Measurements from ENCODE around the gene TBXA2R. TPM values are rescaled to one million over a fixed set of nuclear protein-coding genes. Genes with fewer than 3 reads are reported as not detected.
"Not testable (repeated sequence)": the region's sequence is repeated elsewhere in the genome, so short reads cannot be mapped to it uniquely, and the experiment has no call there.

TBXA2R gene
- total RNA-seq: 1.2 TPM

DNA sequence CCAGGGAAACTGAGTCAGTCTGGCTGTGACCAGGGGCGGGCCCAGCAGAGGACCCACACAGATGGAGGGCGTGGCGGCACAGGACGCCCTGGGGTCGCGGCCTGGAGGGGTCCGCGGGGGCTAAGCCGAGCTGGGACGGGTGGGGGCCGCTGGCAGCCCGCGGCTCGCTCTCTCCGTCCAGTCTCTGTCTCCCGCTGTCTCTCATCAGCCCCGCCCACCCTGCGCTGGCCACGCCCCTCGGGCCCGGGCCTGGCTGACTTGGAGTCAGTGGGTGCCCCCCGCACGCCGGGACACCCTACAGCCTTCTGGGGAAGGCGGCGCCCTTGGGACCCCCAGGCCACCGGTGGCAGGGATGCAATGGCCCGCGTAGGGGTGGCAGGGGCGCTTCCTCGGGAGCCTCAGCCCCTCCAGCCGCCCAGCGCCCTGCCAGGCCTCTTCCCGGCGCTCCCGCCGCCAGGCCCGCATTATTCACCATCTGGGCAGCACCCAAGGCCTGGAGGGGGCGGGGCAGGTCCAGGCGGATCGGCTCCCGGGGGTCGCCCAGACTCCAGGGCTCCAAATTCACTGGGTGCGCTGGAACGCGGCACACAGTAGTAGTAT, at the start of gene TBXA2R:
TSS of gene TBXA2R (minus strand) at position 186 of the 600 bp plus-strand sequence. CDS start 6,241 bp downstream, outside the sequence.
- no peak for DNase-seq

DNA sequence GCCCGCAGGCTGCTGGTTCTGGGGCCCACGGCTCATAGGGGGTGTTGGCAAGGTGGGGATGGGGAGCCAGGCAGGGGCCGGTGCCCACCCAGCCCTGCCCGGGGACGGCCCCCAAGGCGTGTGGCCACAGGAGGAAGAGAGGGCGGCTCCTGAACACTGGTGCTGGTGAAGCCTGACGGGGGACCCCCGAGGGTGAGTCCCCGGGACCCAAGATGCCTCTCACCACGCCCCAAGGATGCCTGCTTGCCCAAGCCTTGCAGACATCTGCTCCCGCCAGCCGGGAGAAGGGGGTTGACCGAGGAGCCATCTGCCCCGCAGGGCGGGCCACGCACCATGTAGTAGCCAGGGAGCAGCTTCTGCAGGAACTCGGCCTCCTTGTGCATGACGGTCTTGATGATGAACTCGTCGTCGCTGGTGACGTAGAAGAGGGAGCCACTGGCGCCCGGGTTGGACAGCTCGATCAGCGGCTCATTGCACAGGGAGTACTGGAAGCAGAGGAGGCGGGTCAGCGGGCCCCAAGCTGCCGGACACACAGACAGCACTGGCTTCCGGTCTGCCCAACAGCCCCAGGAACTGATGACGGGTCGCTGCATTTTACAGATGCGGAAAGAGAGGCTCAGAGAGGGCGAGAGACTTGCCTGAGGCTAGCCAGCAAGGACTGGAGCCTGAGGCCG, 49.5 kb upstream of the TBXA2R start:
- no peak for DNase-seq

DNA sequence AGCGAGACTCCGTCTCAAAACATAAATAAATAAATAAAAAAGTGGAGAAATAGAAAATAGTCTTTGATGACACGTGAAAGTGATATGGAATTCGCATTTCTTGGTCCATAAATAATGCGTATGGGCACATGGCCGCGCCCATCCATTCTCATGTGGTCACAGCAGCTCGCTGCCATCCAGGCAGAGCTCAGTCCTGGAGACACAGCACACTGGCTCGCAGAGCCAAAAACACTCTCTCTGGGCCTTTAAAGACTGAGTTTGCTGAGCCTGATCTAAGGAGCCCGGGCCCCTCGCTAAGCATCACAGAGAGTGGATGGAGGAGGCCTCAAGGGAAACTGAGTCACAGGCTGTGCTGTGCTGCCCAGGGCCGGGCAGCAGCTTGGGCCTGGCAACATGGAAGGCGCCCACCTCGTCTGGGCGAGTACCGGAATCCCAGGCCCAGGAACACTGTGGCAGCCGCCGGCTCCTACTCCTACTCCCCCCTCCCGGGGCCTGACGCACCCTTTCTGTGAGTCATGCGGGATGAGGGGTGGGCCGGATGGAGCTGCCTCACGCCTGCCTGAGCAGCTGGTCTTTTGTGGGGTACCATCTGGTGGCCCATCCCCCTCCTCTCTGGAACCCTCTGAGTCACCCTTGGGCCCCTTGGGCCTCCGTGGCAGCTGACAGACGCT, 48.9 kb upstream of the TBXA2R start:
- peak; percentile 65 for DNase-seq

DNA sequence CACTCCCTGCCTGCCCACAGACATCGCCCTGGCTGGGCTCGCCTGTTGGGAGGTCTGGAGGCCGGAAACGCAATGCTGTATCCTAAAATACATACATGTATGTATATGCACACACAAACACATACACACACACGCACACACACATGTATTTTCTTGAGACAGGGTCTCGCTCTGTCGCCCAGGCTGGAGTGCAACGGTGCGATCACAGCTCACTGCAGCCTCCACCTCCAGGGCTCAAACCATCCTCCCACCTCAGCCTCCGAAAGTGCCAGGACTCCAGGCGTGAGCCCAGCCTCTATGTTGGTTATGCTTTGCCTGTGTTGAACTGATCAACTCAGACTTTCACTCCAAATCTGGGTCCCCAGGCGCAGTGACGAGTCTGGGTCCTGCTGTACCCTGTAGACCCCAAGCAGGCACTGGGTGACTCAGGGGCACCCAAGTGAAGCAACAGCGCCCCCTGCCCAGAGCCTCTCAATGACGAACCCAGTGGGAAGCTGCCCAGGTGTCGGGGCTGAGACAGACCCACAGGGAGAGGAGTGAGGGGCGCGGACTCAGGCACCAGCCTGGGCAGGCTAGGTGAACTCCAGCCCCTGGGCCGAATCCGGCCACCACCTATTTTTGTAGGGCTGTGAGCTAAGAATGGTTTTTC, 47.3 kb upstream of the TBXA2R start:
- no peak for DNase-seq

DNA sequence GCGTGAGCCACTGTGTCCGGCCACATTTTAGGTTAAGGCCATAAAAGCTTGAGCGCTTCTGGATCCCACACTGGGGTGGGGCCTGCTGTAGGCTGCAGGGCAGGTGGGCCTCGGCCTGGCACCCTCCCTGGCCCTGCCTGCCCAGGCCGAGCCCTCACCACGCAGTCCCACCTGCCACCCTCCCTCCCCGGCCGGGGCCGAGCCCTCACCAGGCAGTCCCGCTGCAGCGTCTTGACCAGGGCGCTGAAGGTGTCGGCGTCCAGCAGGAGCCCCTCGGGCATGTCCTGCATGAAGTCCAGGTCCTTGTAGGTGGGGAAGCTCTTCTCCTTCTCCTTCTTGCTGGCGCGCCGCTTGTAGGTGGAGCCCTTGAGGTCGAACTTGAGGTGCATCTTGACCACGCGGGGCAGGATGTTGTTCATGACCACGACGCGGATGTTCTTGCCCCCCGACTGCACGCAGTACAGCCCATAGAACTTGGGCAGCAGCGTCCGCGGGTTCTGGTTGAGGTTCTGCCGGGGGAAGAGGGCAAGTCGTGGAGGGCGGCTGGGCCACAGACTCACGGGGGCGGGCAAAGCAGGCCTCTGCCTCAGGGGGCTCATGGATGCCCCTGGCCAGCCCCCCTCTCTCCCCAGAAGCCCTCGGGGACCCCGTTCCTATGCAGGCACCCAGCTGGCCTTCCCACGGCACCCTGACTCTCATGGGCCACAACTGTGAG, 46.6 kb upstream of the TBXA2R start:
- no peak for DNase-seq

DNA sequence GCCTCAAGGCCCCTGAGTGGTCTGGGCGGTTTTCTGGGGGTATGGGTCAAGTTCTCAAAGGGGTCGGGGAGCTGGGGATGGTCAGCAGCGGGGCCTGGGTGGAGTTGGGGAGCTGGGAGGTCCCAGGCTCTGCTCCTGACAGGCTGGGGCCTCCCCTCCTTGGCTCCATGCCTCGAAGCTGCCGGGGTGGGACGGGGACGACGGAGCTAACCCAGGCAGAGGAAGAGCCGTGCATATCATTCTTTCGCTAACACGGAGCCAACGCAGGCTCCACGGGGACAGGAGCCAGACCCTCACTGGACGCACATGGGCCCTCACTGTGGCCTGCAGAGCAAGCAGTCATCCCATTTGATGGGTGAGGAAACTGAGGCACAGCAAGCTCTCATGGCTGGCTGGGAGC, 45.7 kb upstream of the TBXA2R start:
- no peak for DNase-seq

DNA sequence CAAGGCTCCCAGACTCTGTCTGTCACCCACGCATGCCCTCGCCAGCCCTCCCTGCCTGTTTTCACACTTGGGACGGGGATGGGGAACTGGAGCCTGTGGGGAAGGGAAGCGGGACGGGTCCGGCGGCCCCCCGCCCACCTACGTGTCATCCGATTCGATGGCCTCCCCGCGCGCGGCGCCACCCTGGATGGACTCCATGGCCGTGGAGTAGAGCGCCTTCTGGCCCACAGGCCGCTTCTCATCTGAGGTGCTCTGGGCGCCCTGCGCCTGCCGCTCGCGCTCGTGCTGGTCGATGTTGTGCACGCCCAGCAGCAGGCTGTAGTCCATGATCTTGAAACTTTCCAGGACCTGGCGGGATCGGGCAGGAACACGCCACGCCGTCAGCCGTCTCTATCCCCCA, 45.0 kb upstream of the TBXA2R start:
- DNase-seq: no peak

DNA sequence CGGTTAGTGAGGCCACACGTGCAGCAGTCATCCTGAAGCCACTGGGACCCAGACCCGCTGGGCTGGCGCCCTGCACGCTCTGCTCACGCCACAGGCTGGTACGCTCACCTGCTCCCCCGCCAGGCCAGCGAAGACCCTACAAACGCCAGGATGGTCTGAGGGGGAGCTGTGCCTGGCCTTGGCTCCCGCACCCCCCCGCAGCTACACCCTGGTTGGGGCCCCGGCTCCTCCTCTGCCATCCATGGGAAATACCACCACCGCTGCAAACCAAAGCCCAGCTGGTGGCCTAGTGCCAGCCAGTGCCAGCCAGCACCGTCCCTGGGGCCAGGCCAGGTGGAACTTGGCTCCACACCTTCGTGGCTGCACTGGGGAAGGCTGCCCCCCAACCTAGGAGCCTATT, 43.2 kb upstream of the TBXA2R start:
- no peak for DNase-seq

DNA sequence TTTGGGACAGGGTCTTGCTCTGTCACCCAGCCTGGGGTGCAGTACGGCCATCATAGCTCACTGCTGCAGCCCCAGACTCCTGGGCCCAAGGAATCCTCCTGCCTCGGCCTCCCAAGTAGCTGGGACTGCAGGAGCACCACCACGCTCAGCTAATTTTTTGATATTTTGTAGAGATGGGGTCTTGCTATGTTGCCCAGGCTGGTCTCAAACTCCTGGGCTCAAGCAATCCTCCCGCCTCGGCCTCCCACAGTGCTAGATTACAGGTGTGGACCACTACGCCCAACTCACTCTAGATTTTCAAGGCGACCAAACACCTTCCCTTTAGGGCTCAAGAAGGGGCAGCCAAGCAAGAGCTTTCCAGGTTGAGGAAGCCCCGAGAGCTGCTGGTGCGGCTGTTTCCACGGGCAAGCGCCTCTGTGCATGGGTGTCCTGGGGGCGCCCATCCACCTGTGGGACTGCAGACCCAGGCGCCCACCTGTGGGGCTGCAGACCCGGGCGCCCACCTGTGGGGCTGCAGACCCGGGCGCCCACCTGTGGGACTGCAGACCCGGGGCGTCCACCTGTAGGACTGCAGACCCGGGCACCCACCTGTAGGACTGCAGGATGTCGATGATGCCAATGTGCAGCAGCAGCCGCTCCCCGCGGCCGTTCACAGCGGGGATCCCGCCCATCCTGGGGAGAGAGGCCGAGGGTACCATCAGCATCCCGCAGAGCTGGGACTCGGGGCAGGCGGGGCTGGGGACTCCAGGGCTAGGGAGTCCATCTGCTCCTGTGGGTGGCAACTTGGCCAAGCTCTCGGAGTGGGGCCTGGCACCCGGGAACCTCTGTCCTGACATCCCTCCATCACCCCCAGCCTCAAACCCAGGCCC, 41.6 kb upstream of the TBXA2R start:
- no peak for DNase-seq

DNA sequence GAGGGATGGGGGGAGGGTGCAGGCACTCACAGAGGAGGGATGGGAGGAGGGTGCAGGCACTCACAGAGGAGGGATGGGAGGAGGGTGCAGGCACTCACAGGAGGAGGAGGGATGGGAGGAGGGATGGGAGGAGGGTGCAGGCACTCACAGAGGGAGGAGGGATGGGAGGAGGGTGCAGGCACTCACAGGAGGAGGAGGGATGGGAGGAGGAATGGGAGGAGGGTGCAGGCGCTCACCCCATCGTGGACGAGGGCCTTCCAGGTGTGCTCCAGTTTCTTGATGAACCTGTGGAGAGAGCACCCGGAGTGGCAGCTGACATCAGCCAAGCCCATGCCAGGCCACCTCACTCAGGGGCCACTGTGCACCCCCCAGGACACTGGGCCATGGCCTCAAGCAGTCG, 40.4 kb upstream of the TBXA2R start:
- not testable (repeated sequence) for DNase-seq

DNA sequence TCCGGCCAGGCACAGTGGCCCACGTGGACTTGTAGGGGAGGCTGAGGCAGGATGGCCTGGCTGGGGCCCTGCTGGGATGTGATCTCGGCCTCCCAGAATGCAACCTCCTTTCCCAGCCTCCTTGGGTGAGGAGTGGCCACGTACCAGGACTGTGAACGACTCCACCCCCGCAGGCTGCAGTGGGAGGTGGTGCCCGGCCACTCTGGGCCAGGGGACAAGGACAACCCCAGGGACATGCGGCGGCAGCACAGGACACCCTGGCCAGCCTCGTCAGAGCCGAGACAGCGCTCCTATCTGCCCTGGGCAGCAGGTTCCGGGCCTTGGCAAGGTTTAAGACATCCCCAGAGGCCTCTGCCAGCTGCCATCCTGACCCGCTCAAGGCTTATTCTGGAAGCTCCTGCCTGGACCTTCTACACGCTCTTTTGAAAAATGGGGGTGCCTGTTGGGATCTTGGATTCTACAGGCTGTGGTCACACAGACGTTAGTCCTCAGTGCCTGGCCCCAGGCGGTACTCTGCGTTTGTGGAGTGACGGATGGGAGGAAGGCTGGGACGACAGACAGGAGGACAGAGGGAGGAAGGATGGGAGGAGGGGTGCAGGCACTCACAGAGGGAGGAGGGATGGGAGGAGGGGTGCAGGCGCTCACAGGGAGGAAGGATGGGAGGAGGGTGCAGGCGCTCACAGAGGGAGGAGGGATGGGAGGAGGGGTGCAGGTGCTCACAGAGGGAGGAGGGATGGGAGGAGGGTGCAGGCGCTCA, 39.8 kb upstream of the TBXA2R start:
- DNase-seq: no peak

DNA sequence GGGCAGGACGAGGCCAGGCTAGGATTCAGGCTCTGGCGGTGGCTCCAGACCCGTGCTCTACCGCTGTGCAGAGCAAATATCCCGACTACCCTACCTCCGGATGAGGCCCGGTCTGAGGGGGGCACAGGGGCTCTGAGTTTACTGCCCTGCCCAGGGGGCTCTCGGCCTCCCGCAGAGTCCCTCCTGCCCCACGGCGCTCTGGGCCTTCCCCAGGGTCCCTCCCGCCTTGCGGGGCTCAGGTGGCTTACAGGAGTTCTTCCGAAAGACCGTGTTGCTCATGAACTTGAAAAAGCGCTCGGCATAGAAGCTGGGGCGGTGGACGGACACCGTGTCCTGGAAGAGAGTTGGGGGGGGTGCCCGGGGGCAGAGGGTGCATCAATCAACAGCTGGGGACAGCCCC, 39.1 kb upstream of the TBXA2R start:
- no peak for DNase-seq

DNA sequence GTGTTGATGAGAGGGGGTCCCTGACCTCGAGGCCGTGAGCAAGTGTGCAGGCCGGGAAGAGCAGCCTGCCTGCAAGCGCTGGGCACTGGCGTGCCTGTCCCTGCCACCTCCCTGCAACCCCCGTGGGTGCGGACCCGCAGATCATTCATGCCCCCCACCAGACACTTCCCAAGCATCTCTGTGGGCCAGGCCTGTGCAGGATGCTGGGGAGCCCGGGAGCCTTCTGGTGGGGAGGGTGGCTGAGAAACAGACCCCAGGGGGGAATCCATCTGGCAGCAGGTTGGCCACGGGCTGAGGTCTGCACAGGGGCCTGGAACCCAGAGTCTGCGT, 38.4 kb upstream of the TBXA2R start:
- DNase-seq: no peak

DNA sequence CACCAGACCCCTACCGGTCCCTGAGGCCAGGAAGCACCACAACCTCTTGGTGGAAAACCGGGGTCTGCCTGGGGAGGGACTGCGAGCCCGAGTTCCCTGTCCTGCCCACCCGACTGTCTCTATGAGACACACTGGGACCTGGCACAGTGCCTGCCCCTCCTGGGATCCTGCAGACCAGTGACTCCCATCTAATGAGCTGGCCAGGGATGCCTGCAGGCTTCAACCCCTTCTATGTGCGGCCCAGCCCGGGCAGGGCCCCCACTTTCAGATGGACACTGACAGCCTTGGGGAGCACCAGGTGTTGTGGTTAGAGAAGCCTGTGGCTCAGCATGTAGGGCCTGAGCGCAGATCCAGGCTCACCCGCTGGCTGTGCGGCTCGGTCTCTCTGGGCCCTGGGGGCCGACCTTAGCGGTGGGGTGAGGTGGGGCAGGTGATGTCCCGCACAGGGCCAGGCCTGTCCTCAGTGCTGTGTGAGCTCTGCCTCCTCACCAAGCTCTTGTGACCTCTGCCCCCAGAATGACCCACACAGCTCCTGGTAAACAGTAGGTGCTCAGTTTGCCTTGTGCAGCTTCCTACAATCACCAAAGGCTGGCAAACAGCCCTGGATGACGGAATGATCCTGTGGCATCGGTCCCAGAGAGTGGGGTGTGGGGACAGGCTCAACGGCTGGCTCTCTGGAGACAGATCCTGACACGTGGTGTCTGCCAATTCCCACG, 37.8 kb upstream of the TBXA2R start:
- peak; percentile 4 for DNase-seq

DNA sequence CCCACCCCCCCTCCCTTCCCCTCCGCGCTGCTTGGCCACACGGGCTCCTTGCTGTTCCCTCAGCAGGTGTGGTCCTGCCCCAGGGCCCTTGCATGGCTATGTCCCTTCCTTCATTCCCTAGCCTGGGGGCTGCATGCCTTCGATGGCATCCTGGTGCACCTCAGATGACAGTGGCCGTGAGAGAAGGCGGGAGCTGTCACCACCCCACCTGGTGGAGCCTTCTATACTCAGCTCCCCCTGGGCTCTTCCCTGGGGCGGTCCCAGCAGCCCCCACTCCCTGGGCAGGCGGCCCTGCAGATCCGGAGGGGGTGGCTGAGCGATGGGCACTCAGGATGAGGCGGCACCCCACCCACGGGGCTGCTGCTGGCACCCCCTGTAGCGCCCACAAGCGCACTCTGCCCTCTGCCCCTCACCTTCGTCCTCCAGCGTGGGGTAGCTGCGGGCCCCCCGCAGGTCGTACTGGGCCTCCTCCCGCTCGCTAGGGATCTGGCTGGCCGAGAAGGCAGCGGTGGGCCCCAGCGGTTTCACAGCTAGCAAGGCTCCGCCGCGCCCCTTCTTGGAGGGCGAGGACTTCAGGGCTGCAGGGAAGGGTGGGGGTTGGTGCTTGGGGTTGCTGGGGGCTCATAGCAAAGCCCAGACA, 37.1 kb upstream of the TBXA2R start:
- no peak for DNase-seq

DNA sequence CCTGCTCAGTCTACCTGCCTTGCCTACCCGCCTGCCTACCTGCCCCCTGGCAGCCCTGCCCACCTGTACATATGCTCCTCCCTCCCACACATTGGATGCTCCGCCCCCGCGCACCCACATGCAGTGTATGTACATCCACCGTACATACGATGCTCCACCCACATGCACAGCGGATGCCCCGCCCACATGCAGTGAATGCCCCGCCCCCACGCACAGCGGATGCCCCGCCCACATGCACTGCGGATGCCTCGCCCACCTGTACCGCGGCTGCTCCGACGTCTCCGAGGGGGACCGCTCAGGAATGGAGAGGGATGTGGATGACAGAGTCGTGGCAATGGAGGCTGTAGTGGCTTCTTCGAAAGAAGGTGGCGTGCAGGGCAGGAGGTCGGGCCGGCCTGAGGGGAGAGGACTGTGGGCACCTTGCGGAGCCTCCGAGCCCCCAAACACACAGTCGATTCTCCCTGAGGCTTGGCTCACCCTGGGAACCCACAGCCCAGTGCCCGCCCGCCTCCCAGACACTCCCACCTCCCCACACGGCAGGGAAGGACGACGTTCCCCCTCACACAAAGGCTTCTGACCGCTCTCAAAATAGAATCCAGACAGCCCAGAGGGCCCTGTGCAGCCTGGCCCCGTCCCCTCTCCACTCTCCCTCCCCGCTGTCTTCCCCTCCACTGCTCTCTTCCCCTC, 36.5 kb upstream of the TBXA2R start:
- no peak for DNase-seq

DNA sequence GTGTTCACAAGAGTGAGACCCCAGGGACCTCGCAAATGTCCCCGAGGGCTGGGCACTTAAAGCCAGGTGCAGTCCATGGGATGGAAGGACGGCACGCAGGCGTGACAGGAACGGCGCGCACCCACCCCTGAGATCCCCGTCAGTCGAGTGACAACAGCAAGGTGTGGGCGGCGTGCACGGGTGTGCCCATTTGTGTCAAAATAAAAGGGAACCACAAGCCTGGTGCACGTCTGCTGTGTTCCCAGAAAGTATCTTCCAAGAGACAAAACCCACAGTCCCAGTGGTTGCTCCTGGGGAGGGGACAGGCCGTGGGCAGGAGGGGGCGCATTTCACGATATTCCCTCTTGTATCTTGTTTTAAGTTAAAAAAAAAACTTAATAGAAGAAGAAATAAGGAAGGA, 35.6 kb upstream of the TBXA2R start:
- DNase-seq: no peak

DNA sequence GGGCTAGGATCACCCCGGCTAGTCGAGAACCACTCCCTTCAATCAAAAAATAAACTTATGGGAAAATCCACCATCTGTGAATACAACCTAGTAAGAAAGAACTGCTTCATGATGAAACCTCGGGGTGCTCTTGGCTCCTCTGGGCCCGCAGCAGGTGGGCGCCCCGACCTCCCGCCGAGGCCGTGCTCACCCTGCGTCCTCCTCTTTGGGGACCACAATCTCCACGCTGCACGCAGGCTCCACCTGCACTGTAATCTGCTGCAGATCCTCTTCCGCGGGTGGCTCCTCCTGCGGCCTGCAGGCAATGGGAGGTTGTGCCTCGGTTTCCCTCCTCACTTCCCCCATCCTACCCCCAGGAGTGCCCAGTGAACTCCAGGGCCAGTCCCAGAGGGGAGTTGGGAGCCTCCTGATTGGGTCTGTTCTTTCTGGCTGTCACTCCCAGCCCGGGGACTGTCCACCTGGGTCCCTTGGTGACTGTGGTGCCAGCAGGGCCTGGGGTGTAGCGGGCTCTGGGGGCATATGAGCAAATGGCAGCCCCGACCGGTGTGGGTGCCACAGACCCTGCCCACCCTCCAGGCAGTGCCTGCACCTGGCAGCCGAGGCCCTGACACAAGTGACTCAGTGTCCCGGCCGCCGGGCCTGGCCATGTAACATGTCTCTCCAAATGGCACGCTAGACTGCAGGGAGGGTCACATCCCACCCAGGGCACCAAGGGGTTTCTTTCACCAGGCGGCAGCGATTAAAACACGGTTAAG, 35.0 kb upstream of the TBXA2R start:
- no peak for DNase-seq
